Activated T-helper 2 cell treated with anti-CD3 and anti-CD28 coated beads, Interferon-gamma antibody, Interleukin-2, Interleukin-4, amounts not matched to agents 10 μg/mL and 5 μg/mL and 100 μg/mL, durations not matched to agents 14 hours and 24 hours and 36 hours (primary cell): ENCODE data around the gene SLA2. TPM values are rescaled to one million over a fixed set of nuclear protein-coding genes. Genes with fewer than 3 reads are reported as not detected.

Experiments
- DNase-seq: peaks from one replicate; pipeline ENCODE4 v3.0.0; 2021; ENCODE audit warnings: low spot score
- H3K27ac Mint-ChIP-seq: one replicate; pipeline ENCODE4 v1.8.0; 2021; ENCODE audit warnings: mixed read lengths
- H3K27me3 Mint-ChIP-seq: one replicate; pipeline ENCODE4 v1.8.0; 2021; ENCODE audit warnings: low read depth, mixed read lengths
- H3K36me3 Mint-ChIP-seq: one replicate; pipeline ENCODE4 v1.8.0; 2021; ENCODE audit warnings: low read depth, mixed read lengths
- H3K4me1 Mint-ChIP-seq: one replicate; pipeline ENCODE4 v1.8.0; 2021; ENCODE audit warnings: low read depth, mixed read lengths
- H3K4me3 Mint-ChIP-seq: one replicate; pipeline ENCODE4 v1.8.0; 2021; ENCODE audit warnings: low read depth, mild to moderate bottlenecking, moderate library complexity, mixed read lengths
- H3K9me3 Mint-ChIP-seq: one replicate; pipeline ENCODE4 v1.8.0; 2021; ENCODE audit warnings: mixed read lengths
- intact Hi-C: fragments of 100-400 bp; cut with micrococcal nuclease; formaldehyde crosslinking; loops from one replicate; pipeline ENCODE4 v1.15.1; 2023
- total RNA-seq: library from RNA; stranded (reverse); gene quantifications from 2 replicates; pipeline ENCODE4 v1.2.3, GENCODE V29; 2022

SLA2 gene
- total RNA-seq, 1 donor from 2014 or later: 54.9 TPM

- Mint-ChIP-seq H3K27ac (peak overlapping the region; percentile 33), H3K4me1 (peaks cover 19% of the 10 kb centered on the region), H3K4me3 (no peak overlapping the region), H3K36me3 (peaks cover 18% of the 10 kb centered on the region), H3K27me3 (no peaks in the 10 kb centered on the region), H3K9me3 (no peaks in the 10 kb centered on the region)
- DNase-seq: no peak
- intact Hi-C loops: no loop called here
Measured at GRCh38 chr20:36599912-36600345, 46.1 kb downstream of the SLA2 start.

GRCh38 chr20:36593347-36593929 is 52.6 kb downstream of the SLA2 start:
- Mint-ChIP-seq H3K9me3 (no peaks in the 10 kb centered on the region), H3K27ac (peak overlapping the region; percentile 62), H3K27me3 (no peaks in the 10 kb centered on the region), H3K4me3 (no peak overlapping the region), H3K36me3 (peaks cover 72% of the 10 kb centered on the region), H3K4me1 (peaks cover 47% of the 10 kb centered on the region)
- DNase-seq: no peak
- intact Hi-C loops: loop anchor here (5.0 kb wide), 2 partner anchors 36 to 126 kb away; no protein-coding TSS in a partner anchor

- intact Hi-C loops: loop anchor here (5.0 kb wide), 2 partner anchors 35 to 125 kb away; no protein-coding TSS in a partner anchor
- DNase-seq: peak; percentile 44
- Mint-ChIP-seq H3K27ac (peak overlapping the region; percentile 62), H3K4me1 (peaks cover 54% of the 10 kb centered on the region), H3K27me3 (no peaks in the 10 kb centered on the region), H3K4me3 (peak overlapping the region; percentile 48), H3K9me3 (no peaks in the 10 kb centered on the region), H3K36me3 (peaks cover 78% of the 10 kb centered on the region)
Measured at GRCh38 chr20:36591854-36592641, 53.9 kb downstream of the SLA2 start.

- peaks cover 84% of the 10 kb centered on the region for H3K36me3 Mint-ChIP-seq
- H3K4me1 Mint-ChIP-seq: peaks cover 57% of the 10 kb centered on the region
Measured at GRCh38 chr20:36591281-36591680, 54.7 kb downstream of the SLA2 start.

GRCh38 chr20:36587388-36588070 is 58.5 kb downstream of the SLA2 start:
- H3K27ac Mint-ChIP-seq: peak overlapping the region; percentile 39
- H3K36me3 Mint-ChIP-seq: peaks cover 64% of the 10 kb centered on the region
- H3K9me3 Mint-ChIP-seq: no peaks in the 10 kb centered on the region
- intact Hi-C loops: no loop called here
- peaks cover 31% of the 10 kb centered on the region for H3K4me1 Mint-ChIP-seq
- H3K27me3 Mint-ChIP-seq: no peaks in the 10 kb centered on the region
- no peak overlapping the region for H3K4me3 Mint-ChIP-seq
- no peak for DNase-seq

More at GRCh38 chr20:36591281-36591680, 54.7 kb downstream of the SLA2 start:
- H3K9me3 Mint-ChIP-seq: no peaks in the 10 kb centered on the region
- H3K27ac Mint-ChIP-seq: peak overlapping the region; percentile 62
- no peak for DNase-seq
- H3K4me3 Mint-ChIP-seq: no peak overlapping the region
- intact Hi-C loops: loop anchor here (5.0 kb wide), 2 partner anchors 34 to 124 kb away; no protein-coding TSS in a partner anchor
- H3K27me3 Mint-ChIP-seq: no peaks in the 10 kb centered on the region

GRCh38 chr20:36585410-36586125 is 60.4 kb downstream of the SLA2 start:
- H3K4me1 Mint-ChIP-seq: peaks cover 24% of the 10 kb centered on the region
- H3K9me3 Mint-ChIP-seq: no peaks in the 10 kb centered on the region
- intact Hi-C loops: no loop called here
- no peak for DNase-seq
- no peak overlapping the region for H3K4me3 Mint-ChIP-seq
- H3K27ac Mint-ChIP-seq: no peak overlapping the region
- H3K27me3 Mint-ChIP-seq: no peaks in the 10 kb centered on the region
- H3K36me3 Mint-ChIP-seq: peaks cover 58% of the 10 kb centered on the region

- peaks cover 59% of the 10 kb centered on the region for H3K36me3 Mint-ChIP-seq
- no peak overlapping the region for H3K4me3 Mint-ChIP-seq
- H3K4me1 Mint-ChIP-seq: peaks cover 31% of the 10 kb centered on the region
- intact Hi-C loops: no loop called here
- H3K27me3 Mint-ChIP-seq: no peaks in the 10 kb centered on the region
- H3K27ac Mint-ChIP-seq: peak overlapping the region; percentile 28
- DNase-seq: no peak
- H3K9me3 Mint-ChIP-seq: no peaks in the 10 kb centered on the region
Measured at GRCh38 chr20:36584018-36584481, 61.9 kb downstream of the SLA2 start.

- Mint-ChIP-seq H3K27ac (peak overlapping the region; percentile 86), H3K36me3 (peaks cover 61% of the 10 kb centered on the region), H3K9me3 (no peaks in the 10 kb centered on the region), H3K4me1 (peaks cover 31% of the 10 kb centered on the region), H3K27me3 (no peaks in the 10 kb centered on the region), H3K4me3 (no peak overlapping the region)
- intact Hi-C loops: no loop called here
- no peak for DNase-seq
Measured at GRCh38 chr20:36582821-36583220, 63.2 kb downstream of the SLA2 start.

GRCh38 chr20:36582322-36582721 is 63.7 kb downstream of the SLA2 start:
- peak; percentile 25 for DNase-seq
- intact Hi-C loops: no loop called here
- Mint-ChIP-seq H3K27ac (peak overlapping the region; percentile 86), H3K4me1 (peaks cover 27% of the 10 kb centered on the region), H3K9me3 (no peaks in the 10 kb centered on the region), H3K4me3 (peak overlapping the region; percentile 13), H3K36me3 (peaks cover 60% of the 10 kb centered on the region), H3K27me3 (no peaks in the 10 kb centered on the region)

GRCh38 chr20:36579996-36580545 is 65.9 kb downstream of the SLA2 start:
- Mint-ChIP-seq H3K9me3 (no peaks in the 10 kb centered on the region), H3K36me3 (peaks cover 65% of the 10 kb centered on the region), H3K4me3 (no peak overlapping the region), H3K4me1 (peaks cover 36% of the 10 kb centered on the region), H3K27me3 (no peaks in the 10 kb centered on the region), H3K27ac (peak overlapping the region; percentile 82)
- intact Hi-C loops: no loop called here
- DNase-seq: no peak

- Mint-ChIP-seq H3K36me3 (peaks cover 65% of the 10 kb centered on the region), H3K9me3 (no peaks in the 10 kb centered on the region), H3K4me3 (no peak overlapping the region), H3K4me1 (peaks cover 41% of the 10 kb centered on the region), H3K27ac (peak overlapping the region; percentile 22), H3K27me3 (no peaks in the 10 kb centered on the region)
- DNase-seq: no peak
- intact Hi-C loops: no loop called here
Measured at GRCh38 chr20:36578356-36579041, 67.5 kb downstream of the SLA2 start.
